ENCODE results near the gene LILRB4.

DNA sequence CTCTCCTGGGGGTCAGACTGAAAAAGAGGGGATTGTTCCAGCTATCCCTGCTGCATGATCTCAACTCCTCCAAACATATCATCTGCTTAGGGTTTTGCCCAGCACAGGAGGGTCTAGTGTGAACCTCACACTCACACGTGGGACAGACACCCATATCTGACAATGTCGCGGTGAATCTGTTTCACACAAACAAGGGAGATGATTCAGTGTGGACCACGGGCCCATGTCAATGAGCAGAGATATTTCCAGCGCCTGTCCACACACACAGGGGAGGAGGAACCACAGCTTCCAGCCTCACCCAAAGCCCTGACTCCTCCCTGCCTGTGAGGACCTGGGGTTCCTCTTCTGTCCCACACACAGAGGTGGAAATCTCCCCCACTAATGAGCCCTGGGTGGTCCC lies 31.9 kb downstream of the LILRB4 start:
- TF ChIP-seq CTCF (IDR thresholded peaks at IDR 0.05; ENCODE audit: insufficient read depth, low read depth, low read length) (no peak), EZH2 (IDR thresholded peaks at IDR 0.05; ENCODE audit: insufficient read depth, low read length) (no peak)

Measured in astrocyte (in vitro differentiated cells and primary cell).